ENCODE results near the gene RPS16. TPM values are rescaled to one million over a fixed set of nuclear protein-coding genes. Genes with fewer than 3 reads are reported as not detected.

Gene RPS16
- total RNA-seq, 2 experiments from 2014 or later, result 3,146 to 3,331 TPM

- DNase-seq, result peak; percentile 55
- ChIA-PET POLR2A (interaction anchor here (0.6 to 1.8 kb wide), 7 partner anchors 11 to 59 kb away, joined by 3 to 5 read pairs (median 4); partner anchors contain the start of gene RPS16), CTCF (interaction anchor here (0.7 to 2.3 kb wide), 4 partner anchors 9 to 327 kb away, joined by 4 to 7 read pairs (median 4); partner anchors contain the start of genes EID2B and RPS16)
- ATAC-seq, result peak; percentile 10
- Mint-ChIP-seq H3K4me1 (peaks cover 65% of the 10 kb centered on the region), H3K36me3 (ENCODE audit: low read depth) (peaks cover 68% of the 10 kb centered on the region), H3K27me3 (no peaks in the 10 kb centered on the region), H3K9me3 (ENCODE audit: low read depth) (no peaks in the 10 kb centered on the region), H3K27ac (peak overlapping the region; percentile 100), H3K4me3 (peak overlapping the region; percentile 100)
- intact Hi-C loops (cut with DNase I, micrococcal nuclease), result loop anchor here in 1 of 2 experiments (5.0 to 10.0 kb wide), 2 partner anchors 316 to 383 kb away; partner anchors contain the start of gene DYRK1B
Observed at GRCh38 chr19:39449116-39449797, 13.5 kb upstream of the RPS16 start.

GRCh38 chr19:39448271-39448670, 12.5 kb upstream of the RPS16 start:
- Mint-ChIP-seq H3K4me3 (peak overlapping the region; percentile 100), H3K4me1 (peaks cover 64% of the 10 kb centered on the region), H3K36me3 (ENCODE audit: low read depth) (peaks cover 63% of the 10 kb centered on the region), H3K9me3 (ENCODE audit: low read depth) (no peaks in the 10 kb centered on the region), H3K27ac (peak overlapping the region; percentile 100), H3K27me3 (no peaks in the 10 kb centered on the region)
- intact Hi-C loops (cut with DNase I, micrococcal nuclease), result loop anchor here in 1 of 2 experiments (5.0 to 10.0 kb wide), 2 partner anchors 317 to 384 kb away; partner anchors contain the start of gene DYRK1B
- ATAC-seq (no peak), DNase-seq (peak; percentile 72)
- ChIA-PET POLR2A (interaction anchor here (0.6 to 1.8 kb wide), 9 partner anchors 12 to 55 kb away, joined by 3 to 5 read pairs (median 4); partner anchors contain the start of gene RPS16), CTCF (interaction anchor here (0.6 to 2.3 kb wide), 9 partner anchors 8 to 84 kb away, joined by 3 to 7 read pairs (median 4); partner anchors contain the start of genes EID2B, PLEKHG2 and RPS16)

- H3K9me3 Mint-ChIP-seq (ENCODE audit: low read depth), result no peaks in the 10 kb centered on the region
- H3K4me3 Mint-ChIP-seq, result peak overlapping the region; percentile 100
- ChIA-PET CTCF (interaction anchor here (0.6 to 2.3 kb wide), 10 partner anchors 15 to 324 kb away, joined by 3 to 9 read pairs (median 5); partner anchors contain the start of genes EID2B and PLEKHG2), POLR2A (interaction anchor here (0.7 to 3.8 kb wide), 6 partner anchors 11 to 86 kb away, joined by 3 to 50 read pairs (median 5); partner anchors contain the start of genes MED29, PAF1 and RPS16)
- peaks cover 48% of the 10 kb centered on the region for H3K36me3 Mint-ChIP-seq (ENCODE audit: low read depth)
- DNase-seq (no peak), ATAC-seq (no peak)
- H3K4me1 Mint-ChIP-seq, result peaks cover 49% of the 10 kb centered on the region
- intact Hi-C loops (cut with DNase I, micrococcal nuclease), result loop anchor here (2.0 to 10.0 kb wide), 4 partner anchors 34 to 400 kb away; partner anchors contain the start of genes DYRK1B (in 1 of the 2), FBL (in 1 of the 2) and TIMM50 (in 1 of the 2)
- H3K27me3 Mint-ChIP-seq, result no peaks in the 10 kb centered on the region
- H3K27ac Mint-ChIP-seq, result peak overlapping the region; percentile 100
Observed at GRCh38 chr19:39446365-39447084, 10.8 kb upstream of the RPS16 start.

GRCh38 chr19:39445196-39446111, 9.7 kb upstream of the RPS16 start, which contains the start of gene SUPT5H:
Gene SUPT5H (plus strand): TSS chr19:39445582. CDS start chr19:39445891, 309 bp downstream.
- H3K4me3 Mint-ChIP-seq, result peak within 1 kb of the TSS; percentile 100
- DNase-seq (peak; percentile 99), ATAC-seq (peak; percentile 89)
- POLR2A ChIA-PET, result interaction anchor here (0.7 to 3.8 kb wide), 5 partner anchors 9 to 103 kb away, joined by 3 to 50 read pairs (median 4); partner anchors contain the start of genes RPS16 and SAMD4B
- CTCF ChIA-PET, result interaction anchor here (0.6 to 2.3 kb wide), 12 partner anchors 10 to 1332 kb away, joined by 3 to 9 read pairs (median 3); partner anchors contain the start of genes DLL3, EID2B and RPS16
- intact Hi-C loops (cut with DNase I, micrococcal nuclease), result loop anchor here (1.0 to 10.0 kb wide), 16 partner anchors 9 to 903 kb away; partner anchors contain the start of genes TIMM50 (in 2 of the 2), C19orf47 (in 1 of the 2), DYRK1B (in 1 of the 2) and EID2 (in 1 of the 2)
- H3K36me3 Mint-ChIP-seq (ENCODE audit: low read depth), result peaks cover 43% of the 10 kb centered on the region
- H3K27me3 Mint-ChIP-seq, result no peaks in the 10 kb centered on the region
- no peaks in the 10 kb centered on the region for H3K9me3 Mint-ChIP-seq (ENCODE audit: low read depth)
- peaks cover 42% of the 10 kb centered on the region for H3K4me1 Mint-ChIP-seq
- H3K27ac Mint-ChIP-seq, result peak within 1 kb of the TSS; percentile 100

GRCh38 chr19:39444598-39445195, 8.9 kb upstream of the RPS16 start:
- CTCF ChIA-PET, result interaction anchor here (0.6 to 2.3 kb wide), 8 partner anchors 9 to 400 kb away, joined by 3 to 9 read pairs (median 5); partner anchors contain the start of genes DLL3, EID2B and RPS16
- no peaks in the 10 kb centered on the region for H3K27me3 Mint-ChIP-seq
- POLR2A ChIA-PET, result interaction anchor here (0.6 to 3.8 kb wide), 5 partner anchors 9 to 746 kb away, joined by 3 to 50 read pairs (median 6); partner anchors contain the start of genes RPS16 and SAMD4B
- intact Hi-C loops (cut with DNase I, micrococcal nuclease), result loop anchor here (1.0 to 10.0 kb wide), 15 partner anchors 8 to 904 kb away; partner anchors contain the start of genes C19orf47 (in 1 of the 2), DYRK1B (in 1 of the 2), EID2 (in 1 of the 2) and EID2B (in 1 of the 2)
- H3K36me3 Mint-ChIP-seq (ENCODE audit: low read depth), result peaks cover 41% of the 10 kb centered on the region
- no peak for ATAC-seq
- DNase-seq, result no peak
- peak overlapping the region; percentile 100 for H3K27ac Mint-ChIP-seq
- H3K9me3 Mint-ChIP-seq (ENCODE audit: low read depth), result no peaks in the 10 kb centered on the region
- peak overlapping the region; percentile 100 for H3K4me3 Mint-ChIP-seq
- H3K4me1 Mint-ChIP-seq, result peaks cover 35% of the 10 kb centered on the region

- Mint-ChIP-seq H3K36me3 (ENCODE audit: low read depth) (peaks cover 25% of the 10 kb centered on the region), H3K9me3 (ENCODE audit: low read depth) (no peaks in the 10 kb centered on the region), H3K27me3 (no peaks in the 10 kb centered on the region), H3K4me1 (peaks cover 28% of the 10 kb centered on the region), H3K4me3 (no peak overlapping the region), H3K27ac (no peak overlapping the region)
- ChIA-PET CTCF (interaction anchor here (0.6 to 3.8 kb wide), 7 partner anchors 36 to 235 kb away, joined by 3 to 47 read pairs (median 4); partner anchors contain the start of genes EID2B and TIMM50), POLR2A (interaction anchor here (0.6 to 1.2 kb wide), 3 partner anchors 11 to 249 kb away, joined by 4 to 13 read pairs (median 4); no protein-coding TSS in a partner anchor)
- ATAC-seq, result no peak
- intact Hi-C loops (cut with DNase I, micrococcal nuclease), result no loop called here
- no peak for DNase-seq
Observed at GRCh38 chr19:39438270-39438934, 2.7 kb upstream of the RPS16 start.

- intact Hi-C loops (cut with DNase I, micrococcal nuclease), result loop anchor here (1.0 kb wide), 5 partner anchors 9 to 96 kb away; partner anchors contain the start of genes SUPT5H (in 2 of the 2), EID2B (in 1 of the 2), MED29 (in 1 of the 2) and PAF1 (in 1 of the 2)
- Mint-ChIP-seq H3K27ac (peak overlapping the region; percentile 95), H3K27me3 (no peaks in the 10 kb centered on the region), H3K9me3 (ENCODE audit: low read depth) (no peaks in the 10 kb centered on the region), H3K36me3 (ENCODE audit: low read depth) (peaks cover 36% of the 10 kb centered on the region), H3K4me1 (peaks cover 40% of the 10 kb centered on the region), H3K4me3 (peak overlapping the region; percentile 99)
- no peak for ATAC-seq
- ChIA-PET POLR2A (interaction anchor here (0.6 to 1.7 kb wide), 22 partner anchors 9 to 536 kb away, joined by 3 to 50 read pairs (median 6); partner anchors contain the start of genes EID2B, MED29, NFKBIB and PAF1), CTCF (interaction anchor here (0.9 to 2.0 kb wide), 13 partner anchors 9 to 238 kb away, joined by 3 to 13 read pairs (median 5); partner anchors contain the start of genes EID2B, MED29, PAF1 and PLEKHG2)
- DNase-seq, result no peak
Observed at GRCh38 chr19:39436350-39436716, 584 bp upstream of the RPS16 start.

GRCh38 chr19:39434123-39435076, 1.3 kb downstream of the RPS16 start:
- intact Hi-C loops (cut with DNase I, micrococcal nuclease), result loop anchor here (1.0 to 5.0 kb wide), 3 partner anchors 22 to 92 kb away; partner anchors contain the start of genes PLEKHG2 (in 1 of the 2) and SAMD4B (in 1 of the 2)
- no peak for ATAC-seq
- Mint-ChIP-seq H3K27me3 (no peaks in the 10 kb centered on the region), H3K36me3 (ENCODE audit: low read depth) (peaks cover 36% of the 10 kb centered on the region), H3K4me3 (peak overlapping the region; percentile 99), H3K27ac (peak overlapping the region; percentile 86), H3K4me1 (peaks cover 50% of the 10 kb centered on the region), H3K9me3 (ENCODE audit: low read depth) (no peaks in the 10 kb centered on the region)
- ChIA-PET POLR2A (interaction anchor here (0.7 to 1.7 kb wide), 10 partner anchors 8 to 109 kb away, joined by 3 to 50 read pairs (median 12); partner anchors contain the start of genes MED29, PAF1, SAMD4B and SUPT5H), CTCF (interaction anchor here (1.1 to 2.9 kb wide), 8 partner anchors 8 to 43 kb away, joined by 3 to 13 read pairs (median 8); partner anchors contain the start of genes MED29, PAF1, PLEKHG2 and SUPT5H)
- no peak for DNase-seq

Measured in activated CD4-positive, alpha-beta T cell treated with anti-CD3 and anti-CD28 coated beads for 36 hours (primary cell).